HG02759 (cell line): ENCODE results near the gene TTLL4.
"Not testable (repeated sequence)": the region's sequence is repeated elsewhere in the genome, so short reads cannot be mapped to it uniquely, and the experiment has no call there.

Source experiments
- ATAC-seq: cut with Tn5 transposase; IDR thresholded peaks from one replicate; pipeline ENCODE4 v1.9.1; 2021; ENCODE audit warnings: mild to moderate bottlenecking, moderate library complexity; ENCODE audit not compliant: unreplicated experiment

TTLL4 gene

GRCh38 chr2:218745160-218745558, 34.5 kb downstream of the TTLL4 start:
- no peak for ATAC-seq

GRCh38 chr2:218745559-218746469, 35.2 kb downstream of the TTLL4 start:
- no peak for ATAC-seq

- no peak for ATAC-seq
Observed at GRCh38 chr2:218746470-218746795, 35.8 kb downstream of the TTLL4 start.

- ATAC-seq = no peak
Observed at GRCh38 chr2:218746960-218747359, 36.3 kb downstream of the TTLL4 start.

- ATAC-seq = no peak
Observed at GRCh38 chr2:218748741-218749441, 38.3 kb downstream of the TTLL4 start.

GRCh38 chr2:218754201-218754600, 43.6 kb downstream of the TTLL4 start:
- ATAC-seq = no peak

GRCh38 chr2:218754781-218755180, 44.1 kb downstream of the TTLL4 start:
- ATAC-seq = no peak

GRCh38 chr2:218755198-218755566, 44.5 kb downstream of the TTLL4 start:
- no peak for ATAC-seq

GRCh38 chr2:218755567-218756404, 45.2 kb downstream of the TTLL4 start:
- no peak for ATAC-seq

- ATAC-seq = no peak
Observed at GRCh38 chr2:218756599-218757377, 46.2 kb downstream of the TTLL4 start.

- ATAC-seq = no peak
Observed at GRCh38 chr2:218761795-218762194, 51.2 kb downstream of the TTLL4 start.

GRCh38 chr2:218772759-218773158, 62.1 kb downstream of the TTLL4 start:
- ATAC-seq = not testable (repeated sequence)

GRCh38 chr2:218773881-218774280, 63.2 kb downstream of the TTLL4 start:
- no peak for ATAC-seq

GRCh38 chr2:218776488-218776887, 65.9 kb downstream of the TTLL4 start:
- ATAC-seq = no peak

GRCh38 chr2:218777276-218777990, 66.8 kb downstream of the TTLL4 start:
- ATAC-seq = no peak

GRCh38 chr2:218780046-218780445, 69.4 kb downstream of the TTLL4 start:
- no peak for ATAC-seq

- ATAC-seq = no peak
Observed at GRCh38 chr2:218780851-218781690, 70.4 kb downstream of the TTLL4 start.

GRCh38 chr2:218781691-218782527, 71.3 kb downstream of the TTLL4 start, which contains the start of gene CYP27A1:
Gene CYP27A1, plus strand, starts transcription at chr2:218782147. Its CDS starts 36 bp downstream, at chr2:218782183.
- ATAC-seq = no peak
